GM21619 (cell line): ENCODE measurements around the gene SLC6A4.
"Not testable (repeated sequence)": the region's sequence is repeated elsewhere in the genome, so short reads cannot be mapped to it uniquely, and the experiment has no call there.

Source experiments
- ATAC-seq: cut with Tn5 transposase; IDR thresholded peaks from one replicate; pipeline ENCODE4 v1.9.1; 2021; ENCODE audit not compliant: unreplicated experiment

Gene SLC6A4

GRCh38 chr17:30176855-30177254 lies 58.6 kb downstream of the SLC6A4 start:
- no peak for ATAC-seq

- ATAC-seq: no peak
Observed at GRCh38 chr17:30174556-30174955, 60.9 kb downstream of the SLC6A4 start.

GRCh38 chr17:30173649-30174048 lies 61.8 kb downstream of the SLC6A4 start:
- ATAC-seq: peak; percentile 91

GRCh38 chr17:30172560-30172959 lies 62.9 kb downstream of the SLC6A4 start:
- ATAC-seq: no peak

GRCh38 chr17:30170415-30170987 lies 65.0 kb downstream of the SLC6A4 start:
- ATAC-seq: no peak

GRCh38 chr17:30165960-30166359 lies 69.5 kb downstream of the SLC6A4 start:
- no peak for ATAC-seq

- ATAC-seq: no peak
Observed at GRCh38 chr17:30165147-30165546, 70.3 kb downstream of the SLC6A4 start.

GRCh38 chr17:30164531-30164930 lies 71.0 kb downstream of the SLC6A4 start:
- ATAC-seq: no peak

- ATAC-seq: no peak
Observed at GRCh38 chr17:30161601-30162000, 73.9 kb downstream of the SLC6A4 start.

- ATAC-seq: no peak
Observed at GRCh38 chr17:30160419-30161172, 74.9 kb downstream of the SLC6A4 start.

- ATAC-seq: no peak
Observed at GRCh38 chr17:30158896-30159625, 76.4 kb downstream of the SLC6A4 start.

- ATAC-seq: no peak
Observed at GRCh38 chr17:30155389-30155788, 80.1 kb downstream of the SLC6A4 start.

- ATAC-seq: no peak
Observed at GRCh38 chr17:30153463-30153862, 82.0 kb downstream of the SLC6A4 start.

GRCh38 chr17:30151471-30151870 lies 84.0 kb downstream of the SLC6A4 start:
- ATAC-seq: no peak

- ATAC-seq: no peak
Observed at GRCh38 chr17:30148376-30148775, 87.1 kb downstream of the SLC6A4 start.

- ATAC-seq: not testable (repeated sequence)
Observed at GRCh38 chr17:30147860-30148259, 87.6 kb downstream of the SLC6A4 start.
